SU-DHL-6 (cell line): ENCODE measurements around the gene DHDDS.

Experiments used
- CTCF ChIP-seq: fragments of 200-600 bp; sonication (generic); IDR thresholded peaks from one replicate; pipeline ENCODE4 v1.5.1; 2017; ENCODE audit warnings: antibody characterized with exemption, mild to moderate bottlenecking, low read length, moderate library complexity; ENCODE audit not compliant: insufficient read depth, poor library complexity, severe bottlenecking
- EZH2phosphoT487 ChIP-seq: fragments of 200-600 bp; sonication (generic), shearing (Covaris generic); conservative IDR thresholded peaks from 2 replicates; pipeline ENCODE4 v1.6.1; 2018; ENCODE audit warnings: mild to moderate bottlenecking, antibody characterized with exemption, low read length, moderate library complexity, mixed read lengths

- TF ChIP-seq CTCF (no peak), EZH2phosphoT487 (no peak)
These were observed 46.9 kb downstream of the DHDDS start for GRCh38 chr1:26478988-26479387.
